ENCODE measurements around the gene ZFHX3.

- no peak for TF ChIP-seq POLR2A (IDR thresholded peaks at IDR 0.05)
- no peak for TF ChIP-seq CTCF (IDR thresholded peaks at IDR 0.05 in 8 of 11, conservative IDR thresholded peaks at IDR 0.05 in 3 of 11)
- TF ChIP-seq POLR2AphosphoS5 (IDR thresholded peaks at IDR 0.05): no peak
Observed at GRCh38 chr16:72902206-72902605, 145.7 kb downstream of the ZFHX3 start.
